Stimulated activated naive CD8-positive, alpha-beta T cell treated with anti-CD3 and anti-CD28 coated beads, Interleukin-15, Interleukin-2, amounts not matched to agents 100 ng/mL and 50 ng/mL, for 24 hours (primary cell): Measurements from ENCODE around the gene SERPINF2.

Experiments
- H3K27ac Mint-ChIP-seq: one replicate; pipeline ENCODE4 v1.8.0; 2021; ENCODE audit warnings: mild to moderate bottlenecking, mixed read lengths
- H3K27me3 Mint-ChIP-seq: one replicate; pipeline ENCODE4 v1.8.0; 2021; ENCODE audit warnings: mixed read lengths
- H3K36me3 Mint-ChIP-seq: one replicate; pipeline ENCODE4 v1.8.0; 2021; ENCODE audit warnings: low read depth, mixed read lengths
- H3K4me1 Mint-ChIP-seq: one replicate; pipeline ENCODE4 v1.8.0; 2021; ENCODE audit warnings: low read depth, mixed read lengths
- H3K4me3 Mint-ChIP-seq: one replicate; pipeline ENCODE4 v1.8.0; 2021; ENCODE audit warnings: mild to moderate bottlenecking, mixed read lengths
- H3K9me3 Mint-ChIP-seq: one replicate; pipeline ENCODE4 v1.8.0; 2021; ENCODE audit warnings: mixed read lengths

The SERPINF2 gene

DNA sequence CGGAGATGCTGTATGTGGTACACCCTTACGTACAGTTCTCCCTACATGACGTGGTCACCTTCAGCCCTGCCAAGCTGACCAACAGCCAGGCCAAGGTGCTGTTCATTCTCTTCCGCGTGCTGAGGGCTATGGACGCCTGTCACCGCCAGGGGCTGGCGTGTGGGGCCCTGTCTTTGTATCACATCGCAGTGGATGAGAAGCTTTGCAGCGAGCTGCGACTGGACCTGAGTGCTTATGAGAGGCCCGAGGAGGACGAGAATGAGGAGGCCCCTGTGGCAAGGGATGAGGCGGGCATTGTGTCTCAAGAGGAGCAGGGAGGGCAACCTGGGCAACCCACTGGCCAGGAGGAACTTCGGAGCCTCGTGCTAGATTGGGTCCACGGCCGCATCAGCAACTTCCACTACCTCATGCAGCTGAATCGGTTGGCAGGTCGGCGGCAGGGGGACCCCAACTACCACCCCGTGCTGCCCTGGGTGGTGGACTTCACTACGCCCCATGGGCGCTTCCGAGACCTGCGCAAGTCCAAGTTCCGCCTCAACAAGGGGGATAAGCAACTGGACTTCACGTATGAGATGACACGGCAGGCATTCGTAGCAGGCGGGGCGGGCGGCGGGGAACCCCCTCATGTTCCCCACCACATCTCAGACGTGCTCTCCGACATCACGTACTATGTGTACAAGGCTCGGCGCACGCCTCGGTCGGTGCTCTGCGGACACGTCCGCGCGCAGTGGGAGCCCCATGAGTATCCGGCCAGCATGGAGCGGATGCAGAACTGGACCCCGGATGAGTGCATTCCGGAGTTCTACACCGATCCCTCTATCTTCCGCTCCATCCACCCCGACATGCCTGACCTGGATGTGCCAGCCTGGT lies 16.8 kb upstream of the SERPINF2 start:
- H3K36me3 Mint-ChIP-seq, result peaks cover 6% of the 10 kb centered on the region
- H3K27me3 Mint-ChIP-seq, result no peaks in the 10 kb centered on the region
- peaks cover 36% of the 10 kb centered on the region for H3K4me1 Mint-ChIP-seq
- peak overlapping the region; percentile 67 for H3K27ac Mint-ChIP-seq
- H3K4me3 Mint-ChIP-seq, result peak overlapping the region; percentile 79
- no peaks in the 10 kb centered on the region for H3K9me3 Mint-ChIP-seq

DNA sequence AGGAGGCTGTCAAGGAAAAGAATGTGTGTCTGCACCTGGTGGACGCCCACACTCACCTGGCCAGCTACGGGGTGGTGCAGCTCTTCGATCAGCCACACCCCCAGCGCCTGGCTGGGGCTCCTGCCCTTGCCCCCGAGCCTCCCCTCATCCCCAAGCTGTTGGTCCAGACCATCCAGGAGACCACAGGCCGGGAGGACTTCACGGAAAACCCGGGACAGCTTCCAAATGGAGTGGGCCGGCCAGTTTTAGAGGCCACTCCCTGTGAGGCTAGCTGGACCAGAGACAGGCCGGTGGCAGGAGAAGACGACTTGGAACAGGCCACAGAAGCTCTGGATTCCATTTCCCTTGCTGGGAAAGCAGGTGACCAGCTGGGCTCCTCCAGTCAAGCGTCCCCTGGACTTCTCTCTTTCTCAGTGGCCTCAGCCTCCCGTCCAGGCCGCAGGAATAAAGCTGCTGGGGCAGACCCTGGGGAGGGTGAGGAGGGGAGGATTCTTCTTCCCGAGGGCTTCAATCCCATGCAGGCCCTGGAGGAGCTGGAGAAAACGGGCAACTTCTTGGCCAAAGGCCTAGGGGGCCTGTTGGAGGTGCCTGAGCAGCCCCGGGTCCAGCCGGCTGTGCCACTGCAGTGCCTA lies 15.9 kb upstream of the SERPINF2 start:
- H3K9me3 Mint-ChIP-seq, result no peaks in the 10 kb centered on the region
- peaks cover 6% of the 10 kb centered on the region for H3K36me3 Mint-ChIP-seq
- no peaks in the 10 kb centered on the region for H3K27me3 Mint-ChIP-seq
- H3K27ac Mint-ChIP-seq, result no peak overlapping the region
- no peak overlapping the region for H3K4me3 Mint-ChIP-seq
- peaks cover 34% of the 10 kb centered on the region for H3K4me1 Mint-ChIP-seq

DNA sequence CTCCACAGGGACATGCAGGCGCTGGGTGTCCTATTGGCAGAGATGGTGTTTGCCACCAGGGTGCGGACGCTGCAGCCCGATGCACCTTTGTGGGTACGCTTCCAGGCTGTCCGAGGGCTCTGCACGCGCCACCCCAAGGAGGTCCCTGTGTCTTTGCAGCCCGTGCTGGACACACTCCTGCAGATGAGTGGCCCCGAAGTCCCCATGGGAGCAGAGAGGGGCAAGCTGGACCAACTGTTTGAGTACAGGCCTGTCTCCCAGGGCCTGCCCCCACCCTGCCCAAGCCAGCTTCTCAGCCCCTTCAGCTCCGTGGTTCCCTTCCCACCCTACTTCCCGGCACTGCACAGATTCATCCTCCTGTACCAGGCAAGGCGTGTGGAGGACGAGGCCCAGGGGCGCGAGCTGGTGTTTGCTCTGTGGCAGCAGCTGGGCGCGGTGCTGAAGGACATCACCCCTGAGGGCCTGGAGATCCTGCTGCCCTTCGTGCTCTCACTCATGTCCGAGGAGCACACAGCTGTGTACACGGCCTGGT lies 15.3 kb upstream of the SERPINF2 start:
- H3K9me3 Mint-ChIP-seq, result no peaks in the 10 kb centered on the region
- H3K4me1 Mint-ChIP-seq, result peaks cover 34% of the 10 kb centered on the region
- H3K27ac Mint-ChIP-seq, result no peak overlapping the region
- no peaks in the 10 kb centered on the region for H3K27me3 Mint-ChIP-seq
- H3K36me3 Mint-ChIP-seq, result peaks cover 6% of the 10 kb centered on the region
- H3K4me3 Mint-ChIP-seq, result no peak overlapping the region

DNA sequence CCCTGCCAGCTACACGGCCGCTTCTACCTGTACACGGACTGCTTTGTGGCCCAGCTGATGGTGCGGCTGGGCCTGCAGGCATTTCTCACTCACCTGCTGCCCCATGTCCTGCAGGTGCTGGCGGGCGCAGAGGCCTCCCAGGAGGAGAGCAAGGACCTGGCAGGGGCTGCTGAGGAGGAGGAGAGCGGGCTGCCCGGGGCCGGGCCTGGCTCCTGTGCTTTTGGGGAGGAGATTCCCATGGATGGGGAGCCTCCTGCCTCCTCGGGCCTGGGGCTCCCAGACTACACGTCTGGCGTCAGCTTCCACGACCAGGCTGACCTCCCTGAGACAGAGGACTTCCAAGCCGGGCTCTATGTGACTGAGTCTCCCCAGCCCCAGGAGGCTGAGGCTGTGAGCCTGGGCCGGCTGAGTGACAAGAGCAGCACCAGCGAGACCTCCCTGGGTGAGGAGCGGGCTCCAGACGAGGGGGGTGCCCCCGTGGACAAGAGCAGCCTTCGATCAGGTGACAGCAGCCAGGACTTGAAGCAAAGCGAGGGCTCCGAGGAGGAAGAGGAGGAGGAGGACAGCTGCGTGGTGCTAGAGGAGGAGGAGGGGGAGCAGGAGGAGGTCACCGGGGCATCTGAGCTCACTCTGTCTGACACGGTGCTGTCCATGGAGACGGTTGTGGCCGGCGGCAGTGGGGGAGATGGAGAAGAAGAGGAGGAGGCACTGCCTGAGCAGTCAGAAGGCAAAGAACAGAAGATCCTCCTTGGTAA lies 14.6 kb upstream of the SERPINF2 start:
- H3K27me3 Mint-ChIP-seq, result no peaks in the 10 kb centered on the region
- H3K36me3 Mint-ChIP-seq, result peaks cover 6% of the 10 kb centered on the region
- H3K4me1 Mint-ChIP-seq, result peaks cover 31% of the 10 kb centered on the region
- no peak overlapping the region for H3K4me3 Mint-ChIP-seq
- H3K9me3 Mint-ChIP-seq, result no peaks in the 10 kb centered on the region
- H3K27ac Mint-ChIP-seq, result no peak overlapping the region

DNA sequence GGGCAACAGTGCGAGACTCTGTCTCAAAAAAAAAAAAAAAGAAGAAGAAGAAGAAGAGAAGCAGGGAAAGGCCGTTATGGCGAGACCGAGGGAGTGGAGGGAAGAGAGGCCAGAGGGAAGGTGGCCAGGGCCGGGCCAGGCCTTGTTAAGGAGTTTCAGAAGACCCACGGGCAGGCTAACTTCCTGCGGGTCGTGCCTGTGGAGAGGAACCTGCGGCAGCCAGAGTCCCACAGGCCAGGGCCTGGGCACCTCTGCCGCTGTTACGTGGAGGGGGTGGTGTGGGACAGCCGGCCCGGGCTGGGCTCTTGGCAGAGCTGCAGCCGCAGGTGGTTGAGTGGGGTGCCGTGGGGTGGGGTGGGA lies 12.7 kb upstream of the SERPINF2 start:
- Mint-ChIP-seq H3K36me3 (peaks cover 10% of the 10 kb centered on the region), H3K27me3 (no peaks in the 10 kb centered on the region), H3K9me3 (no peaks in the 10 kb centered on the region), H3K4me3 (no peak overlapping the region), H3K27ac (no peak overlapping the region), H3K4me1 (peaks cover 19% of the 10 kb centered on the region)

DNA sequence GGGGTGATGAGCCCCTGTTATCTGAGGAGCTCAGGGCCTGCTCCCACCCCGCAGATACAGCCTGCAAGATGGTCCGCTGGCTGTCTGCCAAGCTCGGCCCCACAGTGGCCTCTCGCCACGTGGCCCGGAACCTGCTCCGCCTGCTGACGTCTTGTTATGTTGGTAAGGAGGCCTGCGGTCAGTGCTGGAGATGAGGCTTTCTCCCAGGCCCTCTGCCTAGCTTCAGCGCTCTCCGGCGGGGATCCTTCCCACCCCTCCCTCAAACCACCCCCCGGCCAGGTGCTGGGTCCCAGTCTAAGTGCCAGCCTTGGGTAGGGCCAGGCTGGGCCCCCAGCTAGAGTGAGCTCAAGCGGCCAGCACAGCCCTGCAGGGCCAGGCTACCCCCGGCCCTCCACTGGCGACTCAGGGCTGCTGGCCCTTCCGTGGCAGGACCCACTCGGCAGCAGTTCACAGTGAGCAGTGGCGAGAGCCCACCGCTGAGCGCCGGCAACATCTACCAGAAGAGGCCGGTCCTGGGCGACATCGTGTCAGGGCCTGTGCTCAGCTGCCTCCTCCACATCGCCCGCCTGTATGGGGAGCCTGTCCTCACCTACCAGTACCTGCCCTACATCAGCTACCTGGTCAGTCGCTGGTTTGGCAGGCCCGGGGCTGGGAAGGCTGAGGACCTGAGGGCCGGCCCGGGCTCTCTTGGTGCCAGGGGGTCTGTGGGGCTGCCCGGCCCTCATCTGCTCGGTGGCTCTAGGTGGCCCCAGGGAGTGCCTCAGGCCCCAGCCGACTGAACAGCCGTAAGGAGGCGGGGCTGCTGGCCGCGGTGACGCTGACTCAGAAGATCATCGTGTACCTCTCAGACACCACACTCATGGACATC lies 12.1 kb upstream of the SERPINF2 start:
- peaks cover 10% of the 10 kb centered on the region for H3K36me3 Mint-ChIP-seq
- H3K27ac Mint-ChIP-seq, result no peak overlapping the region
- no peaks in the 10 kb centered on the region for H3K27me3 Mint-ChIP-seq
- H3K4me3 Mint-ChIP-seq, result no peak overlapping the region
- H3K9me3 Mint-ChIP-seq, result no peaks in the 10 kb centered on the region
- peaks cover 15% of the 10 kb centered on the region for H3K4me1 Mint-ChIP-seq

DNA sequence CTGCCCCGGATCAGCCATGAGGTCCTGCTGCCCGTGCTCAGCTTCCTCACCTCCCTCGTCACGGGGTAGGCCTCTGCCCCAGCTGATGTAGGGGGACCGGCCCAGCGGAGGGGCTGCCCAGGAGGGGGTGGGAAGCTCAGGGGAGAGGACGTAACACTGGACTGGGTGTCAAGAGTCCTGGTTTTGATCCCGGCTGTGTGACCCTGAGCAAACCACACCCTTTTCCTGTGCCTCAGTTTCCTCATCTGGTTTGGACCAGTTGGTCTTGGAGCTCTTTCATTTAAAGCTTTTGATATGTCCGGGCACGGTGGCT lies 11.5 kb upstream of the SERPINF2 start:
- peaks cover 12% of the 10 kb centered on the region for H3K4me1 Mint-ChIP-seq
- no peaks in the 10 kb centered on the region for H3K27me3 Mint-ChIP-seq
- peaks cover 10% of the 10 kb centered on the region for H3K36me3 Mint-ChIP-seq
- H3K9me3 Mint-ChIP-seq, result no peaks in the 10 kb centered on the region
- H3K4me3 Mint-ChIP-seq, result no peak overlapping the region
- H3K27ac Mint-ChIP-seq, result no peak overlapping the region

DNA sequence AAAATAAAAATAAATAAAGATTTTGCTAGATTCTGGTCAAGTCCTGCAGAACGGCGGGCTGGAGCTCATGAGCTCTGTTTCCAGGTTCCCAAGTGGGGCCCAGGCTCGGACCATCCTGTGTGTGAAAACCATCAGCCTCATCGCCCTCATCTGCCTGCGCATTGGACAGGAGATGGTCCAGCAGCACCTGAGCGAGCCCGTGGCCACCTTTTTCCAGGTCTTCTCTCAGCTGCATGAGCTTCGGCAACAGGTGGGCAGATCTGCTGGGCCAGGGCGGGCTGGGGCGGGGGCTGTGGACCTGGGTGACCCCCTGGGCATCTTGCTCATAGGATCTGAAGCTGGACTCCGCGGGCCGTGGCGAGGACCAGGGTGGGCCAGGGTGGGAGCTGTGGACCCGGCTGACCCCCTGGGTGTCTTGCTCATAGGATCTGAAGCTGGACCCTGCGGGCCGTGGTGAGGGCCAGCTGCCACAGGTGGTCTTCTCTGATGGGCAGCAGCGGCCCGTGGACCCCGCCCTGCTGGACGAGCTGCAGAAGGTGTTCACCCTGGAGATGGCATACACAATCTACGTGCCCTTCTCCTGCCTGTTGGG lies 10.3 kb upstream of the SERPINF2 start:
- Mint-ChIP-seq H3K27ac (no peak overlapping the region), H3K36me3 (peaks cover 16% of the 10 kb centered on the region), H3K9me3 (no peaks in the 10 kb centered on the region), H3K27me3 (no peaks in the 10 kb centered on the region), H3K4me1 (peaks cover 20% of the 10 kb centered on the region), H3K4me3 (no peak overlapping the region)

DNA sequence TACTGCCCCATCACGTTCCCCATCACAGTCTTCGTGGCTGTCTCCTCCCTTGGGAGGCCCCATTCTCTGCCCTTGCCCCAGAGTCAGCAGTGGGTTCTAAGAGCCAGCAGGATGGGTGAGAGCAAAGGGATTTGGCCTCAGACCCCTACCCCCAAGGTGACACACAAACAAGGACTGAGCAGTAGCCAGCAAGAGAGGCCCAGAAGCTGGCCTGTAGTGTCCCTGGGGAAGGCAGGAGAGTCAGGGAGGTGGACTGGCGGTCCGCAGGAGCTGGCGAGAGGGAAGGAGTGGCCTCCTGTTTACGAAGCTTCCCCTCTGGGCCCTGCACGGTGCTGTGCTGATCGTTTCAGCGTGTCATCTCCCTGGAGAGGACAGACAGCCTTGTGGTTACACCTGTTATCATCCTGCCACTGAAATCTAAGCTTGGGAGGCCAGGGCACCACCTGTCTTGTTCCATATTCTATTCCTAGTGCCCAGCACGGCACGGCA lies 9.8 kb upstream of the SERPINF2 start:
- no peaks in the 10 kb centered on the region for H3K27me3 Mint-ChIP-seq
- no peak overlapping the region for H3K4me3 Mint-ChIP-seq
- no peak overlapping the region for H3K27ac Mint-ChIP-seq
- H3K9me3 Mint-ChIP-seq, result no peaks in the 10 kb centered on the region
- H3K4me1 Mint-ChIP-seq, result peaks cover 20% of the 10 kb centered on the region
- peaks cover 20% of the 10 kb centered on the region for H3K36me3 Mint-ChIP-seq

DNA sequence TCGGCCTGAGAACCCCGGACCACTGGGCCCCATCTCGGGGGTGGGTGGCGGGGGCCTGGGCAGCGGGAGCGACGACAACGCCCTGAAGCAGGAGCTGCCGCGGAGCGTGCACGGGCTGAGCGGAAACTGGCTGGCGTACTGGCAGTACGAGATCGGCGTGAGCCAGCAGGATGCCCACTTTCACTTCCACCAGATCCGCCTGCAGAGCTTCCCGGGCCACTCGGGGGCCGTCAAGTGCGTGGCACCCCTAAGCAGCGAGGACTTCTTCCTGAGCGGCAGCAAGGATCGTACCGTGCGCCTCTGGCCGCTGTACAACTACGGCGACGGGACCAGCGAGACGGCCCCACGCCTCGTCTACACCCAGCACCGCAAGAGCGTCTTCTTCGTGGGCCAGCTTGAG lies 8.9 kb upstream of the SERPINF2 start:
- H3K4me1 Mint-ChIP-seq, result peaks cover 14% of the 10 kb centered on the region

DNA sequence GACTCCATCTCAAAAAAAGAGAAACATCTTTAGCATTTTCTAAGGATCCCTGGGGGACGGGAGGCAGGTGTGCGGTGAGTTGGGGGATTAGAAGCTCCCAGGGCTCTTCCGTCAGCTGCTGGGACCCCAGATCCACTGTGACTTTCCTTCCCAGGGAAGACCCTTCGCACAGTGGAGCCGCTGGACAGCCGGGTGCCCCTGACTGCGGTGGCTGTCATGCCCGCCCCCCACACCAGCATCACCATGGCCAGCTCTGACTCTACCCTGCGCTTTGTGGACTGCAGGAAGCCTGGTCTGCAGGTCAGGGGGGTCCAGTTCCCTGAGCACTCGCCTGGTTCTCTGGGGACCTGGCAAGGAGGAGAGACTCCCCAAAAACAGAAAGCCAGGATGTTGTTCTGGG lies 7.3 kb upstream of the SERPINF2 start:
- H3K4me1 Mint-ChIP-seq, result peaks cover 8% of the 10 kb centered on the region
- no peak overlapping the region for H3K27ac Mint-ChIP-seq
- H3K4me3 Mint-ChIP-seq, result no peak overlapping the region
- H3K9me3 Mint-ChIP-seq, result no peaks in the 10 kb centered on the region
- H3K27me3 Mint-ChIP-seq, result no peaks in the 10 kb centered on the region
- peaks cover 14% of the 10 kb centered on the region for H3K36me3 Mint-ChIP-seq

More for the DNA sequence above, 8.9 kb upstream of the SERPINF2 start:
- no peaks in the 10 kb centered on the region for H3K27me3 Mint-ChIP-seq
- peaks cover 14% of the 10 kb centered on the region for H3K36me3 Mint-ChIP-seq
- no peaks in the 10 kb centered on the region for H3K9me3 Mint-ChIP-seq
- H3K4me3 Mint-ChIP-seq, result no peak overlapping the region
- no peak overlapping the region for H3K27ac Mint-ChIP-seq

DNA sequence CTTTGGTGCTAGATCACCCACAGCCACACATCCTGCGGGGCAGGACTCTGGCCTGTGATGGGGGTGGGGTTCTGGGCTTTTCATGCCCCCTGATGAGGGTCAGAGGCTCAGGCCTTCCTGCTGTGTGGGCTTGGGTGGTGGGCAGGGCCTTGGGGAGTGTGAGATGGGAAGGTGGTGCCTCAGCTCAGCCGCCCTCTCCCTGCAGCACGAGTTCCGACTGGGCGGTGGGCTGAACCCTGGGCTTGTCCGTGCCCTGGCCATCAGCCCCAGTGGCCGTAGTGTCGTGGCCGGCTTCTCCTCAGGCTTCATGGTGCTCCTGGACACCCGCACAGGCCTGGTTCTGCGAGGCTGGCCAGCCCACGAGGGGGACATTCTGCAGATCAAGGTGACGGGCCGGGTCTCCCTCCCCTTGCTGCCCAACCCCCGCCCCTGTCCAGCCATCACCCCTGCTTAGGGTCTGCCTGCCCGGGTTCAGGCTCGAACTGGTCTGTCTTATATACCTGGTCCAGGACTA lies 6.8 kb upstream of the SERPINF2 start:
- H3K27ac Mint-ChIP-seq, result no peak overlapping the region
- peaks cover 8% of the 10 kb centered on the region for H3K4me1 Mint-ChIP-seq
- H3K36me3 Mint-ChIP-seq, result peaks cover 14% of the 10 kb centered on the region
- H3K9me3 Mint-ChIP-seq, result no peaks in the 10 kb centered on the region
- no peaks in the 10 kb centered on the region for H3K27me3 Mint-ChIP-seq
- no peak overlapping the region for H3K4me3 Mint-ChIP-seq

DNA sequence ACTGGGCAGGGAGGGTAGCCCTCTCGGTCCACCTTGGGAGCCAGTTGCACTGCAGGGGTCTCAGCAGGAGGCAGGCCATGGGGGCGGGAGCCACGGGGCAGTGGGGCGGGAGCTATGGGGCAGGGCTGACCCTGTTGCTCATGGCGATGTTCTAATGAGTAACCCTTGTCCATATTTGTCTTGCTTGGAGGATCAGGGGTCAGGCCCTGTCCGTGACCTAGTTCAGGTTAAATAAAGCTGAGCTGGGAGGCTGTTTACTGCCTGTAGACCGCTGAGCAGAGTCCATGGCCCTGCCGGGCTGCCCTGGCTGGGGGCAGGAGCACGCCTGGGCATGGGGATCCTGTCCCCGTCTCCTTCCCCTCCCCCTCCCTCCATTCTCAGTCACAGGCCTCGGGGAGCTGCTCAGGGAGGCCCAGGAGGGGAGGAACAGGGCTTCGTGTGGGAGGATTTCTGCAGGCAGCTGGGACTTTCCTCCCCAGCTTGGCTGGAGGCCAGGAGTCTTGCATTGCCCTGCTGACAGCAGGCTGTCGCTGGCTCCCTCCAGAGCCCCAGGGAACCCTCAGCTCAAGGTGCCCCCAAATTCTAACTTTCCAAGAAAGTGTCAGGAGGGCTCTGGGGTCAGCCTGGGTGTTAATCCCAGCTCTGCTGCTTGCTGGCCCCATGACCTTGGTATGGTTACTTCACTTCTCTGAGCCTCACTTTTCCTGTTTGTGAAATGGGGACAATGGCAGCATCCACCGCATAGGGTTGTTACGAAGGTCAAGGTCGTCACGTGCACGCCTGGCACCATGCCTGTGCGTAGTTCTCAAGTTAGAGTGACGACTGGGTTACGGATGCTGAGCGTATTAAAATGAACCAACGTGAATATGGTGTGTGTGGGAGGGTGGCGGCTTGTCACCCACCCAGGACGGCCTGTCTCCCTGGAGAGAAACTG lies 6.1 kb upstream of the SERPINF2 start:
- Mint-ChIP-seq H3K27ac (peak overlapping the region; percentile 68), H3K27me3 (no peaks in the 10 kb centered on the region), H3K4me1 (peaks cover 8% of the 10 kb centered on the region), H3K9me3 (no peaks in the 10 kb centered on the region), H3K4me3 (no peak overlapping the region), H3K36me3 (peaks cover 14% of the 10 kb centered on the region)
